HT-29 (cell line): ENCODE data around the gene RPS14. TPM values are rescaled to one million over a fixed set of nuclear protein-coding genes. Genes with fewer than 3 reads are reported as not detected.
A peak's percentile ranks its signal among the peaks of the same experiment; 100 is the strongest.

Source experiments
- DNase-seq: peaks from one replicate; pipeline ENCODE4 v3.0.0-alpha.2; 2015; ENCODE audit warnings: low spot score
- total RNA-seq: library from RNA; depleted of rRNA; stranded (reverse); fragments of >200 nt; shearing (Covaris generic); gene quantifications from 2 replicates; pipeline ENCODE4 v1.2.3, GENCODE V29; 2014; rRNA removed

The RPS14 gene
- total RNA-seq, result 1,946 and 1,965 TPM in 2 replicates

GRCh38 chr5:150449517-150450339 lies at the start of gene RPS14:
Gene RPS14 (minus strand): TSS chr5:150449739. CDS start chr5:150447733, 2,006 bp downstream.
- DNase-seq, result peak; percentile 95

DNA sequence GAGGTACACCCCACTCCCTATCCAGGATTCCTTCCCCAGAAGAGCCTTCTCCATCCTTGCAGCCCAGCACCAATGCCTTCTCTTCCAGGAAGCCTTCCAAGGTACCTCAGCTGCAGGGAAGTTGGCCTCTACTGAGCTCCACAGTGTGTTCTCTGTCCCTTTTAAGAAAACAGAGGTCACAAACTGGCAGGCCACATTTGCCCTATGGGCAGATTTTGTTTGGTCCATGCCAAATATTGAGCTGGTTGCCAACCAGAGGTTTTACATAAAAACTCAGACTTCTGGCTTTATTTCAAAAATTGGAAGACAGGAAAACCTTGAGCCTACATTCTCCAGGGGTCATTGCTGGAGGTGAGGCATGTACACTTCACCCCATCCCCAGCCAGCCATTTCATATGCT lies 49.4 kb upstream of the RPS14 start:
- no peak for DNase-seq

DNA sequence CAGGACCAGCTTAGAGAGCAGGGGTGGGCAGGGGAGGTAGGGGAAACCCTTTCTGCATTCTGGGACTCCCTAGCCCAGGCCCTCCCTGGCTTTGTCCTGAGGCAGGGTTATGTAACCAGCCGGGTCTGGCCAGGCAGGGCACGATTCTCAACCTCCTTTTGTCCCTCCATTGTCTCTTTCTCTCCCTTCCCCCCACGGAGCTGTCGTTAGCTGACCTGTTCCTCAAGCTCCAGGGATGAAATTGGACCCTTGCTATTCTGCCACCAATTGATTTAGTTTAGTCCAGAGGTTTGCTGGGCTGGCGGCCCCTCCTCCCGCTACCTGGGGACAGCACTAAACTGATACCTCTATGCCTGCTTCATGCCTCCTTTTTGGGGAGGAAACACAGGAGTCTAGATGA lies 49.0 kb upstream of the RPS14 start:
- DNase-seq, result no peak

- DNase-seq, result no peak
Measured at GRCh38 chr5:150497989-150498317, 48.4 kb upstream of the RPS14 start.

- no peak for DNase-seq
Measured at GRCh38 chr5:150497274-150497988, 47.9 kb upstream of the RPS14 start.

GRCh38 chr5:150496534-150496933 lies 47.0 kb upstream of the RPS14 start:
- DNase-seq, result no peak

GRCh38 chr5:150496098-150496497 lies 46.6 kb upstream of the RPS14 start:
- DNase-seq, result no peak

- no peak for DNase-seq
Measured at GRCh38 chr5:150492621-150493020, 43.1 kb upstream of the RPS14 start.

DNA sequence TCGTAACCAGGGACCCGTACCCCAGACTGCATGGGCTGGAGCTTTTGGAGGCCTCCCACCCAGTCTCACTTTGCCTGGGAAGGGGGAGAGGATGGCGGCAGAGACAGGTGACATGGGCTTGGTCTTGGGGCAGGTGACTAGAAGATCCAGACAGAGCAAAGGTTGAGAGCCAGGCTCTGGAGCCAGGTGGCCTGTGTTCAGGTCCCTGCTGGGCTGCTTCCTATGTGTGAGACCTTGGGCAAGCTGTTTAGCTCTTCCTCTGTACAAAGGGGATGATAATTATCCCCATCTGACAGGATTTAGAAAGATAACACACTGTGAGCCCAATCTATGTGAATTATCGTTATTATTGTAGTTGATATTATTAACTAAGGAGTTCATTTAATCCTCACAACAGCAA lies 42.3 kb upstream of the RPS14 start:
- no peak for DNase-seq

- DNase-seq, result no peak
Measured at GRCh38 chr5:150490754-150491153, 41.2 kb upstream of the RPS14 start.

- no peak for DNase-seq
Measured at GRCh38 chr5:150490296-150490669, 40.7 kb upstream of the RPS14 start.

DNA sequence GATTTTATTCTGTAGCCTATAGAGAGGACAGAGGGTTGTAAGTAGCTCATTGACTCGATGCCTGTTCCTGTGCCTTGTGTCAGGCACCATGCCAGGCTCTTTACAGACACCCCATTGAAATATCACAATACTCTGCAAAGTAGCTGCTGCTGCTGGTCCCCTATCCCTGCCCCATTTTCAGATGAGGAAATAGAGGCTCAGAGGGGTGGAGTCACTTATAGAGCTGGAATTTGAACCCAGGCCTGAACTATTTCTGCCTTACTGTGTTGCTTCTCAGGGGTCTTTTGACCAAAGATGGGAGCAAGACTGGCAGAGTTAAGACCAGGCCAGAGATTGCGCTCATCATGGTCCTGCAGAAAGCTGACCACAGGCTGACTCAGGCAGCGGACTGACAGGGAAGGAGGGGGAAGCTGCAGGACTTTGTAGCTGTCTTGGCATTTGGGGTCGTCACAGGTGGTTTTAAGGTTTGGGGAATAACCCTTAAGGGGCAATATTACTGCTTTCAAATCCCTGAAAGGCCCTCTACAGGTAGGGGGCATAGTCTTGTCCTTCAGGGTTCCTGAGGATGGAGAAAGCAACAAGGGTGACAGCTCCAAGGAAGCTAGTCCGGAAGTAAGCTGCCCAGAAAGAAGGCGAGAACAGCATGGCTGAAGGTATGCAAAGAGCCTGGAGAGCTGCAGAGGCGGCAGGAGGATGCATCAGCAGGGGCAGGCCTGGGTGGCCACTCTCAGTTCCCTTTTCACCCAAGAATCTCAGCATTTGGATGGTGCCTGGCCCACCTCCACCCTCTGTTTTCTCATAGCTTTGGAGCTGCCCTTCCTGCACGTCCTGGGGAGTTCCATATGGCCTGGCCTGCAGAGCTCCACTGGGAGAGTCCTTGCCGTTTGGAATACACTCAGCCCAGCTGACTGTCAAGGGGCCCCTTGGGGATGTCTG lies 40.1 kb upstream of the RPS14 start:
- no peak for DNase-seq

GRCh38 chr5:150488519-150489359 lies 39.2 kb upstream of the RPS14 start:
- DNase-seq, result no peak

- DNase-seq, result no peak
Measured at GRCh38 chr5:150487199-150488061, 37.9 kb upstream of the RPS14 start.

DNA sequence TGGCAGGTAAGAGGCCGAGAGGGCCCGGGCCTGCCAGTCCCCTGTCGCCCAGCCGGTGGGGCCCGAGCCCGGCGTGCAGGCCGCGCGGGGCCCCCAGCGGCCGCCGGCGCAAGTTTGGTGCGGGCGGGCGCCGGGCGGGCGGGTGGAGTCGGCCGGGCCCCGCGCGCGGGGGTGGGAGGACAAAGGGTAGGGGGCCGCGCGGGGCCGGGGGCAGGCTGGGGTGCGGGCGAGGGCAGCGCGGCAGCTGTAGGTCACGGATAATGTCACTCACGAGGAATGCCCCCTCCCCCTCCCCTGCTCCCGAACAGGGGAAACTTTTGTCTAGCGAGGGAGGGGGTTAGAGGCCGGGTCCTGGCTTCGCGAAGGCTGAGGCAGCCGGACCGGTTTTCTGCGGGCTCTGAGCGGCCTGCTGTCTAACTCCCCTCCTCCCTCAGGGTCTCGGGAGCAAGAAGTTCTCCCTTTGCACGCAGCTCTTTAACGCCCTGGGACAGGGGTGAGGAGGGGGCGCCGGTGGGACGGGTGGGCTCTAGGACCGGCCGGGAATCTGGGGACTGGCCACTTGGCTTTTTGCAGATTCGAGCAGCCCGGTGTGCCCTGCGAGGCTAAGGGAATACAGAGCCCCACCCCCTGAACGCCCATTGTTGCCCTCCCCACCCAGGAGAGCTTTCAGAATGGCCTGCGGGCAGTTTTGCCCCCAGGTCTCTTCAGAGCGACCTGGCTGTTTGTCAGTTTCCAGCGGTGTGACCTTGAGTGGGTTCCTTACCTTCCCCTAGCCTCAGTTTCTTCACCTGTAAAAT lies 37.1 kb upstream of the RPS14 start:
- peak; percentile 56 for DNase-seq

GRCh38 chr5:150485693-150486401 lies 36.3 kb upstream of the RPS14 start:
- DNase-seq, result no peak

DNA sequence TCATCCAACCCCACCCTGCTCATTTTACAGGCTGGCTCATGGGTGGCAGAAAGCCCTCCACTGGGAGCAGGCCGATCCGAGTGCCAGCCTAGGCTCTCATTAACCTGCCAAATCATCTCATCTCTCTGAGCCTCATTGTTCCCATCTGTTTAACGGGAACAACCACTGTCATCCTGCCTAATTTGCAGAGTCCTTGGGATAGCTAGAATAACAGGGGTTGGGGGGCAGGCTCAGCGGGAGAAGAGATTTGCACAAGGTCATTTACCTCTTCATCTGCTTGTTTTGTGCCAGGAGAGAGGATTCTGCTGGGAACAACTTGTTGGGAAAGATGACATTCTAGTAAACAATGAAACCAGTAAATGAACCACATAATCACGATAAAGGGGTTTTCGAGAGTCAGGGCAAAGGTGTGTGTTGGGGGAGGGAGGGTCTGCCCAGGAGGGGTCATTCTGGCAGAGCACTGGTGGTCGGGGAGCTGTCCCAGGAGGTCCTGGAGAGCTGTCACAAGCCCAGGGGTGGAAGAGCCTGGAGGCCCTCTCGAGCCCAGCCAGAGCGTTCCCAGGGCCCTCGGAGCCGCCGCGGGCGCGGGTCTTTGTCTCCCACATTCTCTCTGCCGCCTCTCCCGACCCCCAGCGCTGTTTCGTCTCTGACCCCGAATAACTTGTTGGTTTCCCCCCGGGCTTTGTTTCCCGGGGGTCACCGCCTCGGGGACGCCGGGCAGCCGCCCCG lies 35.6 kb upstream of the RPS14 start:
- DNase-seq, result no peak

GRCh38 chr5:150481972-150482406 lies 32.5 kb upstream of the RPS14 start:
- no peak for DNase-seq
